Tibial artery (tissue), 4 donors: Measurements from ENCODE around the gene QARS1.

Source experiments
- DNase-seq, 2 donors: peaks; one replicate each; pipeline ENCODE4 v3.0.0-alpha.2; 2019
- H3K27ac ChIP-seq, 2 donors: fragments of 200-600 bp; sonication (generic) in 1 of 2; 1 replicate in 1 of 2; 2 replicates in 1 of 2; pipeline ENCODE4 v1.5.1; 2018 to 2019; ENCODE audit warnings: mild to moderate bottlenecking in 1 of 2
- H3K27me3 ChIP-seq, 2 donors: fragments of 200-600 bp; sonication (generic) in 1 of 2; one replicate each; pipeline versions ENCODE4 v1.5.1 to v1.6.0; 2016 to 2019
- H3K36me3 ChIP-seq, 3 donors: fragments of 200-600 bp; sonication (generic) in 2 of 3; one replicate each; pipeline ENCODE4 v1.5.1; 2016 to 2019; ENCODE audit warnings: mild to moderate bottlenecking in 2 of 3
- H3K4me1 ChIP-seq, 4 donors: fragments of 200-600 bp; sonication (generic) in 2 of 4; 1 replicate in 3 of 4; 2 replicates in 1 of 4; pipeline ENCODE4 v1.5.1; 2016 to 2019
- H3K4me3 ChIP-seq, 2 donors: fragments of 200-600 bp; sonication (generic) in 1 of 2; 1 replicate in 1 of 2; 2 replicates in 1 of 2; pipeline ENCODE4 v1.5.1; 2018 to 2019; ENCODE audit warnings: mild to moderate bottlenecking in 2 of 2
- H3K9me3 ChIP-seq, 3 donors: fragments of 200-600 bp; sonication (generic) in 1 of 3; one replicate each; pipeline ENCODE4 v1.5.1; 2016 to 2019
- intact Hi-C: fragments of 100-400 bp; cut with DNase I; formaldehyde crosslinking; loops from one replicate; pipeline ENCODE4 v1.15.0; 2023; ENCODE audit warnings: low total_unique reads
- TF ChIP-seq, protein P1 (sequence below), 2 experiments: fragments of 200-600 bp in 1 of 2; fragments of 450-650 bp in 1 of 2; IDR thresholded peaks; one replicate each; pipeline ENCODE4 v1.5.1; 2017 to 2019; ENCODE audit warnings: antibody characterized with exemption in 2 of 2, mild to moderate bottlenecking in 1 of 2, moderate library complexity in 1 of 2

The QARS1 gene

DNA sequence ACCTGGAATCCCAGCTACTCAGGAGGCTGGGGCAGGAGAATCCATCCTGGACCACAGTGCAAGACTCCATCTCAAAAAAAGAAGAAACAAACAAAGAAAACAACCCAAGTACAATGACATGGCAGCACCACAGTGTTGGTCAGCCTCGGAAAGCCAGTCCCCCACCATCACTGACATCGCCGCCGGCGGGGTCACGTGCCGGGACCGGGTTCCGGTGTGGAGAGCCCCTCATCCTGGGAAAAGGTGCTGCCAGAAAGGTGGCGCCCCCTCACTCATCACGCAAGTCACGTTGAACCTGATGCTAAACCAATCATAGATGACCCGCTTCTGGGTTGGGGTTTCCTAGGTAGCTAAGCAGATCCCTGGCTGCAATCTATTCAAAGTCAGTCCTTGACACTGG lies 28.4 kb downstream of the QARS1 start:
- H3K27ac ChIP-seq, result no peak overlapping the region
- no peaks in the 10 kb centered on the region for H3K9me3 ChIP-seq
- H3K27me3 ChIP-seq, result no peaks in the 10 kb centered on the region
- TF ChIP-seq, protein P1, sequence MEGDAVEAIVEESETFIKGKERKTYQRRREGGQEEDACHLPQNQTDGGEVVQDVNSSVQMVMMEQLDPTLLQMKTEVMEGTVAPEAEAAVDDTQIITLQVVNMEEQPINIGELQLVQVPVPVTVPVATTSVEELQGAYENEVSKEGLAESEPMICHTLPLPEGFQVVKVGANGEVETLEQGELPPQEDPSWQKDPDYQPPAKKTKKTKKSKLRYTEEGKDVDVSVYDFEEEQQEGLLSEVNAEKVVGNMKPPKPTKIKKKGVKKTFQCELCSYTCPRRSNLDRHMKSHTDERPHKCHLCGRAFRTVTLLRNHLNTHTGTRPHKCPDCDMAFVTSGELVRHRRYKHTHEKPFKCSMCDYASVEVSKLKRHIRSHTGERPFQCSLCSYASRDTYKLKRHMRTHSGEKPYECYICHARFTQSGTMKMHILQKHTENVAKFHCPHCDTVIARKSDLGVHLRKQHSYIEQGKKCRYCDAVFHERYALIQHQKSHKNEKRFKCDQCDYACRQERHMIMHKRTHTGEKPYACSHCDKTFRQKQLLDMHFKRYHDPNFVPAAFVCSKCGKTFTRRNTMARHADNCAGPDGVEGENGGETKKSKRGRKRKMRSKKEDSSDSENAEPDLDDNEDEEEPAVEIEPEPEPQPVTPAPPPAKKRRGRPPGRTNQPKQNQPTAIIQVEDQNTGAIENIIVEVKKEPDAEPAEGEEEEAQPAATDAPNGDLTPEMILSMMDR (IDR thresholded peaks at IDR 0.05), result no peak
- H3K4me1 ChIP-seq, result no peaks in the 10 kb centered on the region
- H3K36me3 ChIP-seq, result peaks cover 61 to 79% (median 67%) of the 10 kb centered on the region in 3 donors
- H3K4me3 ChIP-seq, result no peak overlapping the region
- intact Hi-C loops, result no loop called here
- no peak for DNase-seq

DNA sequence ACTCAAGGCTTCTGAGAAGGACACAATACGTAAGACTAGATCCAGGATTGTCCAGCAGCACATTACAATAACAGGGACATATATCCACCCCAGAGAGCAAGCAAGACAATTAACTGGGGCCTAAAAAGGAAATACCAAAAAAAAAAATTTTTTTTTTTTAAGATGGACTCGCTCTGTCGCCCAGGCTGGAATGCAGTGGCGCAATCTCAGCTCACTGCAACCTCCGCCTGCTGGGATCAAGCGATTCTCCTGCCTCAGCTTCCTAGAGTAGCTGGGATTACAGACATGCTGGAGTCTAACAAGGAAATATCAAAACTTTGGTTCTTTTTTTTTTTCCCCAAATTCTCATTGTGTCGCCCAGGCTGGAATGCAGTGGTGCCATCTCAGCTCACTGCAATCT lies 46.5 kb downstream of the QARS1 start:
- Histone ChIP-seq H3K4me3 (no peak overlapping the region), H3K4me1 (no peaks in the 10 kb centered on the region), H3K9me3 (no peaks in the 10 kb centered on the region), H3K36me3 (peaks cover 47 to 85% (median 54%) of the 10 kb centered on the region in 3 donors), H3K27me3 (no peaks in the 10 kb centered on the region), H3K27ac (no peak overlapping the region)
- intact Hi-C loops, result no loop called here
- no peak for DNase-seq
- TF ChIP-seq, protein P1 (IDR thresholded peaks at IDR 0.05), result no peak

DNA sequence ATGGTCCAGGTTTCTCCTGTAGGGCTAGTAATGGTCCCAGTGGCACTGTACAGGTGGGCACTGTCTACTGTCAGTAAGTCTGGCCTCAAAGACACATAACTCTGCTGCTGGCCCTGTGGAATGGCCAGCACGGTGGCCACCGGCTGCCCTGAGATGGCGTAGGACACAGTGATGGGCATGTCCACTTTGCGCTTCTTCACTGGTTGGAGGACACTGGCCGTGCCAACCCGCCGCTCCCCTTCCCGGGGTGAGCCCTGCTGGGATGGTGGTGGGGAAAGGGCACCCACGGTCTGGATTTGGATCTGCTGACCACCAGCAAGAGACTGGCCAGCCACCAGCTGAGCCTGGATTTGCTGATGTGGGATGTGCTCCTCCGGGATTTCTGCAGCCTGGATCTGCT lies 47.3 kb downstream of the QARS1 start:
- intact Hi-C loops, result no loop called here
- Histone ChIP-seq H3K27ac (no peak overlapping the region), H3K9me3 (no peaks in the 10 kb centered on the region), H3K27me3 (no peaks in the 10 kb centered on the region), H3K4me1 (no peaks in the 10 kb centered on the region), H3K36me3 (peaks cover 51 to 85% (median 57%) of the 10 kb centered on the region in 3 donors), H3K4me3 (no peak overlapping the region)
- TF ChIP-seq, protein P1 (IDR thresholded peaks at IDR 0.05), result no peak
- DNase-seq, result no peak

DNA sequence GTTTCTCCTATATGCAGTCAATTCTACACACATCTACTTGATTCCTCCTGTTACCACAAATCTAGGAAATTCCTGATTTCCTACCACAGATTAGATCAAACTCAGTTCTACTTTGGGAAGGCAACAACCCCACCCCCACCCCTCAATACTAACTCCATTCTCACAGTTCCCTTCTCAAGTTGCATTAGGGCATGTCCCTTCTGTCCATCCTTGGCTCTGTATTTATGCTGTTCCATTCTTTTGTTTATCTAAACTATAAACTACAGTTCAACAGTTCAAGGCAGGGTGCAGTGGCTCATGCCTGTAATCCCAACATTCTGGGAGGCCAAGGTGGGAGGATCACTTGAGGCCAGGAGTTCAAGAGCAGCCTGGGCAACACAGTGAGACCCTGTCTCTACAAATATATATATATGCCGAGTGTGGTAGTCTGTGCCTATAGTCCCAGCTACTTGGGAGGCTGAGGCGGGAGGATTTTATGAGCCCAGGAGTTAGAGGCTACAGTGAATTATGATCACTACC lies 50.2 kb downstream of the QARS1 start:
- intact Hi-C loops, result no loop called here
- Histone ChIP-seq H3K9me3 (no peaks in the 10 kb centered on the region), H3K27me3 (no peaks in the 10 kb centered on the region), H3K27ac (no peak overlapping the region), H3K36me3 (peaks cover 54 to 83% (median 77%) of the 10 kb centered on the region in 3 donors), H3K4me1 (no peaks in the 10 kb centered on the region), H3K4me3 (no peak overlapping the region)
- TF ChIP-seq, protein P1 (IDR thresholded peaks at IDR 0.05), result no peak
- no peak for DNase-seq

DNA sequence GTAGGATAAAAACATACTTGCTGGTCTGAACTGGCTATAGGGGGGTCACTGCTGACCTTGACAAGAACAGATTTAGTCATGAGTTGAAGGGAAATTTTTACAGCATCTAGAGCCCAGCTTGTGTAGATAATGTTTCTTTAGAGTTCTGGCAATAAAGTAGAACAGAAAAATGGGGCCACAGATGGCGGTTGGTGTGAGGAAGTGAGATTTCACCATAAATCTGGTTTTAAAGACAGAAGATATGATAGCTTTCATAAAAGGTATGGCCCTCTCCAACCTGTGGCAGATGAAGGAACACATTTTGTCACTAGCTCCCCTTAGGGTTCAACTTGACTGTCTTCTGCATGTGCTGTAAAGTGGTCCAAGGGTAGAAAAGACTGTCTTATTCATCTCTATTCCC lies 51.0 kb downstream of the QARS1 start:
- peaks cover 54 to 81% (median 73%) of the 10 kb centered on the region in 3 donors for H3K36me3 ChIP-seq
- intact Hi-C loops, result no loop called here
- no peak for DNase-seq

More for the DNA sequence above, 51.0 kb downstream of the QARS1 start:
- no peaks in the 10 kb centered on the region for H3K4me1 ChIP-seq
- H3K4me3 ChIP-seq, result no peak overlapping the region
- no peak overlapping the region for H3K27ac ChIP-seq
- no peaks in the 10 kb centered on the region for H3K27me3 ChIP-seq
- no peaks in the 10 kb centered on the region for H3K9me3 ChIP-seq
- TF ChIP-seq, protein P1 (IDR thresholded peaks at IDR 0.05), result no peak
